GM12865 (cell line): ENCODE data around the gene UBAP1L.

Experiments used
- DNase-seq: peaks from one replicate; pipeline ENCODE4 v3.0.0; 2010; ENCODE audit warnings: low read depth
- H3K4me3 ChIP-seq: 2 replicates; pipeline ENCODE4 v1.5.1; 2011; ENCODE audit warnings: mild to moderate bottlenecking, low read depth, low read length, control low read depth
- TF ChIP-seq, protein P1 (sequence below): IDR thresholded peaks from 2 replicates; pipeline ENCODE4 v1.5.1; 2011; ENCODE audit warnings: low read length, control low read depth, low read depth, inconsistent platforms; ENCODE audit not compliant: insufficient read depth; ENCODE audit errors: missing control alignments

The UBAP1L gene

GRCh38 chr15:65086680-65087111, 28.3 kb downstream of the UBAP1L start:
- no peak for DNase-seq
- no peak overlapping the region for H3K4me3 ChIP-seq

DNA sequence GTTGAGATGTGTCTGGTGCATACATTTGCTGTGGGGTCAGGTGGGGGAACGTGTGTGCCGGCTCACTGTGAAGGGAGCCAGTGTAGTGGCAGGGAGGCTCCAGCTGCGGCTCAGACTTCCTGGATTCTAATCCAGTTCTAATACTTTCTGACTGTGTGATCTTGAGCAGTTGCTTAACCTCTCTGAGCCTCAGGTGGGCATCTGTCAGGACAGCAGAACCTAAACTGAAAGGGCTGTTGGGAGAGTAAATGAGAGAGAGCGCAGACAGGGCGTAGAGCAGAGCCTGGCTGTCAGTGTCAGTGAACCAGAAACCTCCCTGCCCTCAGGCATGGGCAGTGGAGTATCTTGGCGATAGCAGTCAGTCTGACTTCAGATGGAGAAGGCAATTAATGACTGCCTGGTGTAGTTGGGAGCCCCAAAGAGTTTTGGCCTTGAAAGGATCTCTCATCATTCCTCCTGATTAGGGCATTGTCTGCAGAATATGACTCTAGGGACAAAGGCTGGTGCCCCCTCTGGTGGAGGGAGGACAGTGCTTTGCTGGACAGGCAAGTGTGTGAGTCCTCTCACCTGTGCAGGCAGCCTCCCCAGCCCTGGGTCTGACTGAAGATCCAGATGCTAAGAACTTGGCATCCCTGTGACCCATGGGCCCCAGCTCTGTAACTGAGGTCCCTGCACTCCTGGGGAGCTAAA, 28.9 kb downstream of the UBAP1L start:
- DNase-seq, result peak; percentile 40
- TF ChIP-seq, protein P1, sequence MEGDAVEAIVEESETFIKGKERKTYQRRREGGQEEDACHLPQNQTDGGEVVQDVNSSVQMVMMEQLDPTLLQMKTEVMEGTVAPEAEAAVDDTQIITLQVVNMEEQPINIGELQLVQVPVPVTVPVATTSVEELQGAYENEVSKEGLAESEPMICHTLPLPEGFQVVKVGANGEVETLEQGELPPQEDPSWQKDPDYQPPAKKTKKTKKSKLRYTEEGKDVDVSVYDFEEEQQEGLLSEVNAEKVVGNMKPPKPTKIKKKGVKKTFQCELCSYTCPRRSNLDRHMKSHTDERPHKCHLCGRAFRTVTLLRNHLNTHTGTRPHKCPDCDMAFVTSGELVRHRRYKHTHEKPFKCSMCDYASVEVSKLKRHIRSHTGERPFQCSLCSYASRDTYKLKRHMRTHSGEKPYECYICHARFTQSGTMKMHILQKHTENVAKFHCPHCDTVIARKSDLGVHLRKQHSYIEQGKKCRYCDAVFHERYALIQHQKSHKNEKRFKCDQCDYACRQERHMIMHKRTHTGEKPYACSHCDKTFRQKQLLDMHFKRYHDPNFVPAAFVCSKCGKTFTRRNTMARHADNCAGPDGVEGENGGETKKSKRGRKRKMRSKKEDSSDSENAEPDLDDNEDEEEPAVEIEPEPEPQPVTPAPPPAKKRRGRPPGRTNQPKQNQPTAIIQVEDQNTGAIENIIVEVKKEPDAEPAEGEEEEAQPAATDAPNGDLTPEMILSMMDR, result peak; percentile 39
- H3K4me3 ChIP-seq, result no peak overlapping the region

More at GRCh38 chr15:65086680-65087111, 28.3 kb downstream of the UBAP1L start:
- TF ChIP-seq, protein P1, result no peak

GRCh38 chr15:65085207-65085753, 29.7 kb downstream of the UBAP1L start:
- TF ChIP-seq, protein P1, result no peak
- no peak for DNase-seq
- no peak overlapping the region for H3K4me3 ChIP-seq

GRCh38 chr15:65084500-65085206, 30.3 kb downstream of the UBAP1L start:
- TF ChIP-seq, protein P1, result no peak
- H3K4me3 ChIP-seq, result no peak overlapping the region
- no peak for DNase-seq

- no peak overlapping the region for H3K4me3 ChIP-seq
- no peak for DNase-seq
- TF ChIP-seq, protein P1, result no peak
Measured at GRCh38 chr15:65083262-65083701, 31.7 kb downstream of the UBAP1L start.

DNA sequence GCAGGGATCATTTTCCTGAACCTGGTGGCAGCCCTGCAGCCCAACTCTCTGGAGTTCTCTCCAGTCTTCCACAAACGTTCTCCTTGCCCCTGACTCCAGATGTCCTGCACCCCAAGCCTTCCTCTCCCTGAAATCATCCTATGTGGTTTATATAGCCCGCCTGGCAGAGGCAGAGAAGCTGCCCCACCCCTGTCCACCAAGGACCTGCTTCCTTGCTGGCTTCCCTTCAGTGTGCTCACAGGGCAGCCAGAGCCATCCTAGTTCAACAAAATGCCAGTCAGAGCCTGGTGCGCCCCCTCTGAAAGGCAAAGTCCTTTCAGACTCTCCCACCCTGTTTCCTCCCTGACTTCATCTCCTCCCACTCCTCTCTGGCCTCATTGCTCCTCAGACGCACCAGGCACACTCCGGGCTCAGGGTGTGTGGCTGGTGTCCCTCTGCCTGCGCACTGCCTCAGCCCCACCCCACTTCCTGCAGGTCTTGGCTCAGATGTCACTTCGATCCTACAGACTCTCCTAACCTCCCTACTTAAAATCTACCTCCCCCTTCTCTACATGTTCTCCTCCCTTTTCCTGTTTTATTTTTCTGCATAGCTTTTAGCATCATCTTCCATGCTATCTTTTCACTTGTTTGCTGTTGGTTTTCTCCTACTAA, 32.6 kb downstream of the UBAP1L start:
- TF ChIP-seq, protein P1, result no peak
- no peak overlapping the region for H3K4me3 ChIP-seq
- no peak for DNase-seq
